ENCODE results near the gene LINC00237. TPM values are rescaled to one million over a fixed set of nuclear protein-coding genes. Genes with fewer than 3 reads are reported as not detected.

Gene LINC00237
- total and polyA plus RNA-seq, 7 experiments from 2014 or later: not detected

GRCh38 chr20:21126581-21126870, 20.4 kb upstream of the LINC00237 start:
- POLR2A ChIA-PET: interaction anchor here (1.0 to 1.9 kb wide), 4 partner anchors 27 to 422 kb away, joined by 4 to 6 read pairs (median 5); partner anchors contain the start of gene RALGAPA2
- Mint-ChIP-seq H3K27me3 (peaks cover 0 to 4% (median 0%) of the 10 kb centered on the region in 5 donors), H3K36me3 (peaks cover 0 to 12% (median 4%) of the 10 kb centered on the region in 5 donors), H3K9me3 (no peaks in the 10 kb centered on the region), H3K4me3 (peak overlapping the region; percentile 86 to 98 (median 90)), H3K27ac (peak overlapping the region; percentile 70 to 97 (median 84)), H3K4me1 (peaks cover 11 to 35% (median 21%) of the 10 kb centered on the region in 7 donors)
- peaks cover 10 to 16% of the 10 kb centered on the region in 2 donors for H3K4me1 ChIP-seq (ENCODE audit: control insufficient read depth in 2 of 2, insufficient read depth in 2 of 2, low read length in 2 of 2)
- peak overlapping the region; percentile 56 for H3K4me3 ChIP-seq (ENCODE audit: low read length)
- H3K27me3 ChIP-seq (ENCODE audit: control insufficient read depth in 2 of 2, insufficient read depth in 2 of 2, low read length in 2 of 2): no peaks in the 10 kb centered on the region
- intact Hi-C loops (cut with micrococcal nuclease): loop anchor here (1.0 to 5.0 kb wide), 4 partner anchors 26 to 381 kb away; partner anchors contain the start of gene XRN2 (in 1 of the 2)
- no peaks in the 10 kb centered on the region for H3K9me3 ChIP-seq (ENCODE audit: control insufficient read depth in 2 of 3, low read length in 3 of 3)
- no peak for DNase-seq
- peaks cover 0 to 3% (median 0%) of the 10 kb centered on the region in 3 experiments for H3K36me3 ChIP-seq (ENCODE audit: control insufficient read depth in 2 of 3, insufficient read depth in 3 of 3, low read length in 3 of 3)
- peak overlapping the region; percentile 77 for H3K27ac ChIP-seq (ENCODE audit: low read depth, low read length)
- CTCF ChIA-PET: no interaction called here
- no peak for ATAC-seq

- CTCF ChIA-PET: interaction anchor here (0.6 kb wide), 1 partner anchor 51 kb away, joined by 4 read pairs; no protein-coding TSS in a partner anchor
- peaks cover 0 to 7% (median 4%) of the 10 kb centered on the region in 5 donors for H3K36me3 Mint-ChIP-seq
- ATAC-seq (peak; percentile 100), DNase-seq (peak; percentile 93 to 100 (median 97))
- H3K9me3 Mint-ChIP-seq: no peaks in the 10 kb centered on the region
- H3K27ac Mint-ChIP-seq: peak within 1 kb of the TSS; percentile 70 to 97 (median 88)
- peaks cover 10 to 16% of the 10 kb centered on the region in 2 donors for H3K4me1 ChIP-seq (ENCODE audit: control insufficient read depth in 2 of 2, insufficient read depth in 2 of 2, low read length in 2 of 2)
- peak within 1 kb of the TSS; percentile 77 for H3K27ac ChIP-seq (ENCODE audit: low read depth, low read length)
- intact Hi-C loops (cut with micrococcal nuclease): loop anchor here (1.0 to 5.0 kb wide), 8 partner anchors 26 to 1074 kb away; partner anchors contain the start of genes CFAP61 (in 2 of the 2), CRNKL1 (in 2 of the 2), RALGAPA2 (in 2 of the 2) and XRN2 (in 2 of the 2)
- POLR2A ChIA-PET: interaction anchor here (0.9 to 1.9 kb wide), 7 partner anchors 11 to 423 kb away, joined by 3 to 6 read pairs (median 4); partner anchors contain the start of gene RALGAPA2
- H3K4me3 Mint-ChIP-seq: peak within 1 kb of the TSS; percentile 86 to 98 (median 90)
- no peaks in the 10 kb centered on the region for H3K9me3 ChIP-seq (ENCODE audit: control insufficient read depth in 2 of 3, low read length in 3 of 3)
- H3K36me3 ChIP-seq (ENCODE audit: control insufficient read depth in 2 of 3, insufficient read depth in 3 of 3, low read length in 3 of 3): no peaks in the 10 kb centered on the region
- peak within 1 kb of the TSS; percentile 56 for H3K4me3 ChIP-seq (ENCODE audit: low read length)
- H3K27me3 ChIP-seq (ENCODE audit: control insufficient read depth in 2 of 2, insufficient read depth in 2 of 2, low read length in 2 of 2): no peaks in the 10 kb centered on the region
- H3K27me3 Mint-ChIP-seq: peaks cover 0 to 4% (median 0%) of the 10 kb centered on the region in 5 donors
- H3K4me1 Mint-ChIP-seq: peaks cover 11 to 35% (median 21%) of the 10 kb centered on the region in 7 donors
Observed at GRCh38 chr20:21125849-21126580, 19.9 kb upstream of the LINC00237 start, which contains the start of gene KIZ. Gene KIZ (plus strand): TSS chr20:21126082. CDS start chr20:21126116, 34 bp downstream.

GRCh38 chr20:21125072-21125848, 19.1 kb upstream of the LINC00237 start:
- ATAC-seq (peak; percentile 1), DNase-seq (no peak)
- Histone ChIP-seq H3K4me1 (ENCODE audit: control insufficient read depth in 2 of 2, insufficient read depth in 2 of 2, low read length in 2 of 2) (peaks cover 10 to 16% of the 10 kb centered on the region in 2 donors), H3K27ac (ENCODE audit: low read depth, low read length) (peak overlapping the region; percentile 54), H3K27me3 (ENCODE audit: control insufficient read depth in 2 of 2, insufficient read depth in 2 of 2, low read length in 2 of 2) (no peaks in the 10 kb centered on the region), H3K9me3 (ENCODE audit: control insufficient read depth in 2 of 3, low read length in 3 of 3) (no peaks in the 10 kb centered on the region), H3K4me3 (ENCODE audit: low read length) (peak overlapping the region; percentile 56), H3K36me3 (ENCODE audit: control insufficient read depth in 2 of 3, insufficient read depth in 3 of 3, low read length in 3 of 3) (no peaks in the 10 kb centered on the region)
- Mint-ChIP-seq H3K4me3 (peak overlapping the region; percentile 86 to 98 (median 90)), H3K4me1 (peaks cover 11 to 35% (median 21%) of the 10 kb centered on the region in 7 donors), H3K27ac (peak overlapping the region; percentile 12 to 89 (median 83)), H3K27me3 (peaks cover 0 to 9% (median 4%) of the 10 kb centered on the region in 5 donors), H3K9me3 (peaks cover 0 to 1% (median 0%) of the 10 kb centered on the region in 11 donors), H3K36me3 (peaks cover 0 to 9% (median 4%) of the 10 kb centered on the region in 5 donors)
- CTCF ChIA-PET: interaction anchor here (0.6 to 0.9 kb wide), 3 partner anchors 14 to 51 kb away, joined by 3 to 4 read pairs (median 4); no protein-coding TSS in a partner anchor
- POLR2A ChIA-PET: interaction anchor here (0.6 to 1.9 kb wide), 8 partner anchors 10 to 565 kb away, joined by 3 to 6 read pairs (median 4); partner anchors contain the start of gene RALGAPA2
- intact Hi-C loops (cut with micrococcal nuclease): loop anchor here (1.0 to 5.0 kb wide), 8 partner anchors 25 to 1073 kb away; partner anchors contain the start of genes CFAP61 (in 2 of the 2), CRNKL1 (in 2 of the 2), RALGAPA2 (in 2 of the 2) and XRN2 (in 1 of the 2)

- intact Hi-C loops (cut with micrococcal nuclease): loop anchor here in 1 of 2 donors (2.0 kb wide), 1 partner anchor 411 kb away; the partner anchor contains the start of gene RALGAPA2
- ChIA-PET POLR2A (no interaction called here), CTCF (no interaction called here)
- peaks cover 10 to 16% of the 10 kb centered on the region in 2 donors for H3K4me1 ChIP-seq (ENCODE audit: control insufficient read depth in 2 of 2, insufficient read depth in 2 of 2, low read length in 2 of 2)
- ATAC-seq (no peak), DNase-seq (no peak)
- peak overlapping the region in 6 of 10 donors; percentile 19 to 91 (median 56) for H3K4me3 Mint-ChIP-seq
- H3K9me3 ChIP-seq (ENCODE audit: control insufficient read depth in 2 of 3, low read length in 3 of 3): no peaks in the 10 kb centered on the region
- peak overlapping the region in 3 of 9 donors; percentile 11 to 25 (median 17) for H3K27ac Mint-ChIP-seq
- no peaks in the 10 kb centered on the region for H3K27me3 ChIP-seq (ENCODE audit: control insufficient read depth in 2 of 2, insufficient read depth in 2 of 2, low read length in 2 of 2)
- no peaks in the 10 kb centered on the region for H3K36me3 ChIP-seq (ENCODE audit: control insufficient read depth in 2 of 3, insufficient read depth in 3 of 3, low read length in 3 of 3)
- peaks cover 11 to 29% (median 20%) of the 10 kb centered on the region in 7 donors for H3K4me1 Mint-ChIP-seq
- peaks cover 0 to 1% (median 0%) of the 10 kb centered on the region in 11 donors for H3K9me3 Mint-ChIP-seq
- H3K4me3 ChIP-seq (ENCODE audit: low read length): no peak overlapping the region
- H3K36me3 Mint-ChIP-seq: peaks cover 0 to 4% (median 0%) of the 10 kb centered on the region in 5 donors
- no peak overlapping the region for H3K27ac ChIP-seq (ENCODE audit: low read depth, low read length)
- peaks cover 0 to 9% (median 4%) of the 10 kb centered on the region in 5 donors for H3K27me3 Mint-ChIP-seq
Observed at GRCh38 chr20:21124190-21124589, 18.0 kb upstream of the LINC00237 start.

DNA sequence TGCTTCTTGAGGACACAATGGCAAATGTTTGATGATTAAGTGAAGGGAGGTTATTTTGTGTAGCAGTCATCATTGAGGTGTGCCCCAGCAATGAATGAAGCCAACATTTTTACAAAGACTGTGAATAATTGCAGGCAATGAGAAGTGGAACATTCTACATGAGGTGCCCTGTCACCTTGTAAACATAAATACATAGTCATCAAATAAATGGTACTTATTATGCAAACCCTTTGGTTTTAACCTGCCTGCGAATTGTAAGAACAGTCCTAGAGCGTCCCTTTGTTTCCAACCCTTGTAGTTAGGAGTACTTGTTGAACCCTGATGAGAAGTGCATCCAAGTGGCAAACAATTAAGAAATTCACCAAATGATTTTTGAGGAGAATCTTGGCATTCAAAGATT, 12.6 kb upstream of the LINC00237 start:
- Histone ChIP-seq H3K4me3 (ENCODE audit: low read length) (no peak overlapping the region), H3K36me3 (ENCODE audit: control insufficient read depth in 2 of 3, insufficient read depth in 3 of 3, low read length in 3 of 3) (no peaks in the 10 kb centered on the region), H3K4me1 (ENCODE audit: control insufficient read depth in 2 of 2, insufficient read depth in 2 of 2, low read length in 2 of 2) (no peaks in the 10 kb centered on the region), H3K27ac (ENCODE audit: low read depth, low read length) (no peak overlapping the region), H3K27me3 (ENCODE audit: control insufficient read depth in 2 of 2, insufficient read depth in 2 of 2, low read length in 2 of 2) (no peaks in the 10 kb centered on the region), H3K9me3 (ENCODE audit: control insufficient read depth in 2 of 3, low read length in 3 of 3) (no peaks in the 10 kb centered on the region)
- Mint-ChIP-seq H3K27me3 (peaks cover 23 to 42% (median 31%) of the 10 kb centered on the region in 5 donors), H3K4me1 (no peaks in the 10 kb centered on the region), H3K36me3 (peaks cover 0 to 4% (median 0%) of the 10 kb centered on the region in 5 donors), H3K4me3 (no peak overlapping the region), H3K27ac (no peak overlapping the region), H3K9me3 (peaks cover 0 to 1% (median 0%) of the 10 kb centered on the region in 11 donors)
- no peak for DNase-seq
- no peak for ATAC-seq
- intact Hi-C loops (cut with micrococcal nuclease): no loop called here
- ChIA-PET CTCF (no interaction called here), POLR2A (no interaction called here)

GRCh38 chr20:21118138-21118537, 12.0 kb upstream of the LINC00237 start:
- DNase-seq (no peak), ATAC-seq (no peak)
- intact Hi-C loops (cut with micrococcal nuclease): no loop called here
- H3K27me3 Mint-ChIP-seq: peaks cover 27 to 46% (median 36%) of the 10 kb centered on the region in 5 donors
- POLR2A ChIA-PET: no interaction called here
- no peak overlapping the region for H3K4me3 Mint-ChIP-seq
- CTCF ChIA-PET: no interaction called here
- Histone ChIP-seq H3K27me3 (ENCODE audit: control insufficient read depth in 2 of 2, insufficient read depth in 2 of 2, low read length in 2 of 2) (no peaks in the 10 kb centered on the region), H3K9me3 (ENCODE audit: control insufficient read depth in 2 of 3, low read length in 3 of 3) (no peaks in the 10 kb centered on the region), H3K4me1 (ENCODE audit: control insufficient read depth in 2 of 2, insufficient read depth in 2 of 2, low read length in 2 of 2) (no peaks in the 10 kb centered on the region), H3K27ac (ENCODE audit: low read depth, low read length) (no peak overlapping the region), H3K4me3 (ENCODE audit: low read length) (no peak overlapping the region), H3K36me3 (ENCODE audit: control insufficient read depth in 2 of 3, insufficient read depth in 3 of 3, low read length in 3 of 3) (no peaks in the 10 kb centered on the region)
- H3K36me3 Mint-ChIP-seq: peaks cover 0 to 4% (median 0%) of the 10 kb centered on the region in 5 donors
- no peak overlapping the region for H3K27ac Mint-ChIP-seq
- H3K9me3 Mint-ChIP-seq: peaks cover 0 to 1% (median 0%) of the 10 kb centered on the region in 11 donors
- H3K4me1 Mint-ChIP-seq: no peaks in the 10 kb centered on the region

All from naive thymus-derived CD4-positive, alpha-beta T cell (primary cell).